Right lobe of liver (tissue), 4 donors: ENCODE measurements around the gene UFC1.

Source experiments
- POLR2A ChIP-seq: fragments of 450-650 bp; IDR thresholded peaks from one replicate; pipeline ENCODE4 v1.6.1; 2017; ENCODE audit warnings: antibody characterized with exemption, mild to moderate bottlenecking
- TF ChIP-seq, protein P1 (sequence below), 4 donors: fragments of 200-600 bp in 3 of 4; fragments of 450-650 bp in 1 of 4; IDR thresholded peaks; one replicate each; pipeline versions ENCODE4 v1.5.1 to v1.8.0; 2016 to 2022; ENCODE audit warnings: antibody characterized with exemption in 4 of 4, mild to moderate bottlenecking in 2 of 4
- donor health status: DM: no; HTN: no; CAD: no.
- donor health status: DM: no; HTN: no; CAD: no.
- donor health status: DM: no; HTN: yes; CAD: no.

DNA sequence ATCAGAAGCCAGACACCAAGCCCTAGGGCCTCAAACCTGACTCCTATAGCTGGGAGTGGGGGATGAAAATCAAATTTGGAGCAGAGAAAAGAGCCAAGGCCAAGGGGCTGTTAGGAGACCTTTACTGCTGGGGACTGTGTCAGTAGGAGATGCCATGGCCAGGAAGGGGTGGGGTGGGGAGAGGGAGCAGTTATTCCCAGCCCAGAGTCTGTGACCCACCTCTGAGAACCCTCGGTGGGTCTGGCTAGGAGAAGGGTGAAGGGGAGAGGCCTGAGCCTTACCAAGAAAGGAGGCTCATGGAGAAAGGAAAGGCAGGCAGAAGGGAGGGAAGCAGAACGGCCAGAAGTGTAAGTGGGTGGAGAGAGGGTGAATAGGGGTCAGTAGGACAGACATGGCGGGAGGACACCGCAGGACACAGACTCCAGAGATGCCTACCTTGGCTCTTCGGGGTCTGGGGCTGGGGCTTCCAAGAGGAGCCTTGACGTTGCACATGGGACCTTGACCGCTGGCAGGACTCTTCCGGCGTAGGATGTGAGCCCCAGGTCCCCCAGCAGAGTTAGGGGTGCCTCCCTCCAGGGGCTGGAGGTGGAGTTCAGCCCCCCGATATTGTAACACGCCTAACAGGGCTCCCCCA is 43.9 kb downstream of the UFC1 start:
- no peak for TF ChIP-seq POLR2A
- TF ChIP-seq, protein P1, sequence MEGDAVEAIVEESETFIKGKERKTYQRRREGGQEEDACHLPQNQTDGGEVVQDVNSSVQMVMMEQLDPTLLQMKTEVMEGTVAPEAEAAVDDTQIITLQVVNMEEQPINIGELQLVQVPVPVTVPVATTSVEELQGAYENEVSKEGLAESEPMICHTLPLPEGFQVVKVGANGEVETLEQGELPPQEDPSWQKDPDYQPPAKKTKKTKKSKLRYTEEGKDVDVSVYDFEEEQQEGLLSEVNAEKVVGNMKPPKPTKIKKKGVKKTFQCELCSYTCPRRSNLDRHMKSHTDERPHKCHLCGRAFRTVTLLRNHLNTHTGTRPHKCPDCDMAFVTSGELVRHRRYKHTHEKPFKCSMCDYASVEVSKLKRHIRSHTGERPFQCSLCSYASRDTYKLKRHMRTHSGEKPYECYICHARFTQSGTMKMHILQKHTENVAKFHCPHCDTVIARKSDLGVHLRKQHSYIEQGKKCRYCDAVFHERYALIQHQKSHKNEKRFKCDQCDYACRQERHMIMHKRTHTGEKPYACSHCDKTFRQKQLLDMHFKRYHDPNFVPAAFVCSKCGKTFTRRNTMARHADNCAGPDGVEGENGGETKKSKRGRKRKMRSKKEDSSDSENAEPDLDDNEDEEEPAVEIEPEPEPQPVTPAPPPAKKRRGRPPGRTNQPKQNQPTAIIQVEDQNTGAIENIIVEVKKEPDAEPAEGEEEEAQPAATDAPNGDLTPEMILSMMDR (IDR thresholded peaks at IDR 0.05), result no peak
